Left ventricle myocardium inferior (tissue), 1 donor: ENCODE measurements around the gene CNKSR3. TPM values are rescaled to one million over a fixed set of nuclear protein-coding genes. Genes with fewer than 3 reads are reported as not detected.

Source experiments
- DNase-seq: peaks from one replicate; pipeline ENCODE4 v3.0.0-alpha.2; 2020
- H3K27ac ChIP-seq: fragments of 200-600 bp; replicated peaks from 2 replicates; pipeline ENCODE4 v1.8.0; 2021
- H3K27me3 ChIP-seq: fragments of 200-600 bp; 2 replicates; pipeline ENCODE4 v1.8.0; 2021; ENCODE audit warnings: low read depth
- H3K36me3 ChIP-seq: fragments of 200-600 bp; 2 replicates; pipeline ENCODE4 v1.8.0; 2021
- H3K4me1 ChIP-seq: fragments of 200-600 bp; 2 replicates; pipeline ENCODE4 v1.8.0; 2021
- H3K4me3 ChIP-seq: fragments of 200-600 bp; 2 replicates; pipeline ENCODE4 v1.8.0; 2021; ENCODE audit warnings: mild to moderate bottlenecking, moderate library complexity
- H3K9me3 ChIP-seq: fragments of 200-600 bp; replicated peaks from 2 replicates; pipeline ENCODE4 v1.8.0; 2021
- intact Hi-C: fragments of 100-400 bp; cut with micrococcal nuclease; formaldehyde crosslinking; loops from one replicate; pipeline ENCODE4 v1.11.0; 2022
- total RNA-seq: library from RNA; stranded (reverse); fragmentation: NEBNext Ultra II Directional; extraction: Animal tissue kit (Norgen Biotek cat#: 25700); gene quantifications from one replicate; pipeline ENCODE4 v1.2.1, GENCODE V29; 2021
- TF ChIP-seq, protein P1 (sequence below): fragments of 200-600 bp; IDR thresholded peaks from 2 replicates; pipeline ENCODE4 v1.8.0; 2021; ENCODE audit warnings: antibody characterized with exemption, mild to moderate bottlenecking, borderline replicate concordance
- donor health status: DM: no; HTN: yes; CAD: no; lungs with severe emphysema.

Gene CNKSR3
- total RNA-seq, 1 donor from 2014 or later, result 20.3 TPM

DNA sequence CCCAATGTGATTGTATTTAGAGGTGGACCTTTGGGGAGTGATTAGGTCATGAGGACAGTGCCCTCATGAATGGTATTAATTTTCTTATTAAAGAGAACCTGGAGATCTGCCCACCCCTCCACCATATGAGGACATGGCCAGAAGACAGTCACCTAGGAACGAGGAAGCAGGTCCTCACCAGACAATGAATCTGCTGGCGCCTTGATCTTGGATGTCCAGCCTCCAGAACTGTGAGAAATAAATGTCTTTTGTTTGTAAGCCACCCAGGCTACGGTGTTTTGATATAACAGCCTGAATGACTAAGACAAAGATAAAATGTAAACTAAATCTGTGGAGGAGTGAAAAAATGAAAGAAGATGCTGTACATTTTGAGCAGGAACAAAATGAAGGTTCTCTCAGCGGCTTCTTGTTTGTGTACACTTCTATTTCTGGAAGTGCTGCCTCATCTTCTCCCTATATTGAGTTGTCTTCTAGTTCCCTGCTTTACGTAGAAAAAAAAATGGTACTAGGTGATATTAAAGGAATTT is 152.4 kb downstream of the CNKSR3 start:
- Histone ChIP-seq H3K27ac (no peak overlapping the region), H3K27me3 (no peaks in the 10 kb centered on the region), H3K4me3 (no peak overlapping the region), H3K4me1 (no peaks in the 10 kb centered on the region), H3K36me3 (no peaks in the 10 kb centered on the region), H3K9me3 (no peaks in the 10 kb centered on the region)
- intact Hi-C loops, result no loop called here
- no peak for DNase-seq
- TF ChIP-seq, protein P1, sequence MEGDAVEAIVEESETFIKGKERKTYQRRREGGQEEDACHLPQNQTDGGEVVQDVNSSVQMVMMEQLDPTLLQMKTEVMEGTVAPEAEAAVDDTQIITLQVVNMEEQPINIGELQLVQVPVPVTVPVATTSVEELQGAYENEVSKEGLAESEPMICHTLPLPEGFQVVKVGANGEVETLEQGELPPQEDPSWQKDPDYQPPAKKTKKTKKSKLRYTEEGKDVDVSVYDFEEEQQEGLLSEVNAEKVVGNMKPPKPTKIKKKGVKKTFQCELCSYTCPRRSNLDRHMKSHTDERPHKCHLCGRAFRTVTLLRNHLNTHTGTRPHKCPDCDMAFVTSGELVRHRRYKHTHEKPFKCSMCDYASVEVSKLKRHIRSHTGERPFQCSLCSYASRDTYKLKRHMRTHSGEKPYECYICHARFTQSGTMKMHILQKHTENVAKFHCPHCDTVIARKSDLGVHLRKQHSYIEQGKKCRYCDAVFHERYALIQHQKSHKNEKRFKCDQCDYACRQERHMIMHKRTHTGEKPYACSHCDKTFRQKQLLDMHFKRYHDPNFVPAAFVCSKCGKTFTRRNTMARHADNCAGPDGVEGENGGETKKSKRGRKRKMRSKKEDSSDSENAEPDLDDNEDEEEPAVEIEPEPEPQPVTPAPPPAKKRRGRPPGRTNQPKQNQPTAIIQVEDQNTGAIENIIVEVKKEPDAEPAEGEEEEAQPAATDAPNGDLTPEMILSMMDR, result no peak

DNA sequence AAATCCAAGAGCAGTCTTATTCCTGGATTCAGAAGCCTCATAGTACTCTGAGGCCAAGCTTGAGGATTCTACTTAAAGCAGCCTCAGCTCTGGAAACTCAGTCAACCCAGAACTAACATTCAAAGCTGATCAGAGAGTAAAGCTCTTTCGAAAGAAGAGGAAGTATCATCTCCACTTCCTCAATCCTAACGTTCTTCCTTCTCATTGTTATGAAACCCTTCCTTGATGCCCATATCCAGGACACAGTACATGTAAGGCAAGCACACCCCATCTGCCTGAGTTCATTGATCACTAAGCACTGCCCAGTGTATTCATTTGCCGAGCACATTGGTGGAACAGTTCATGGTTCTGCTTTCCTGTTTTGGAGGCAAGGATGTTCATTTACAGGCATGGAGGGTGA is 153.8 kb downstream of the CNKSR3 start, which contains the start of gene IPCEF1:
Gene IPCEF1 (minus strand): TSS at position 114 of the 400 bp plus-strand sequence. CDS start 90,856 bp downstream, outside the sequence.
- no peaks in the 10 kb centered on the region for H3K9me3 ChIP-seq
- H3K27ac ChIP-seq, result peak within 1 kb of the TSS; percentile 36
- no peak within 1 kb of the TSS for H3K4me3 ChIP-seq
- intact Hi-C loops, result no loop called here
- no peaks in the 10 kb centered on the region for H3K27me3 ChIP-seq
- no peaks in the 10 kb centered on the region for H3K4me1 ChIP-seq
- H3K36me3 ChIP-seq, result no peaks in the 10 kb centered on the region
- DNase-seq, result no peak
- TF ChIP-seq, protein P1, result no peak

DNA sequence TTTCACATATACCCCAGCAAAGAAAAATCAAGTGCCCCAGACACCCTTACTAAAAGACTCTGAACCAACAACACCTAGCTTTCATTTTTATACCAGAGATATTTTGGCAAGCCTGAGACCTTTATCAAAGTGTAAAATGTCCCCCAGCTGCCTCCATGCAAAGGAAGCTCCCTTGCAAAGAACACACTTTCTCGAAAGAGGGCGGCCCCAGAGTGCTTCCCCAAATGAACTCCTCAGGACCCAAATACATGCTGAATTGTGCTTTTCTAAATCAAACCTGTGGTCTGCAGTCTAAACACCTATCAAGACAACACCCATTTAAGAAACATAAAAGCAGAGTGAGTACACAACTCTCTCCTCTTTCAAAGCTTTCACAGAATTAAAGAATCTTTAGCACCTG is 154.4 kb downstream of the CNKSR3 start:
- H3K4me3 ChIP-seq, result no peak overlapping the region
- intact Hi-C loops, result no loop called here
- no peaks in the 10 kb centered on the region for H3K4me1 ChIP-seq
- H3K36me3 ChIP-seq, result no peaks in the 10 kb centered on the region
- H3K27ac ChIP-seq, result peak overlapping the region; percentile 36
- no peaks in the 10 kb centered on the region for H3K9me3 ChIP-seq
- no peak for DNase-seq
- H3K27me3 ChIP-seq, result no peaks in the 10 kb centered on the region
- TF ChIP-seq, protein P1, result no peak

DNA sequence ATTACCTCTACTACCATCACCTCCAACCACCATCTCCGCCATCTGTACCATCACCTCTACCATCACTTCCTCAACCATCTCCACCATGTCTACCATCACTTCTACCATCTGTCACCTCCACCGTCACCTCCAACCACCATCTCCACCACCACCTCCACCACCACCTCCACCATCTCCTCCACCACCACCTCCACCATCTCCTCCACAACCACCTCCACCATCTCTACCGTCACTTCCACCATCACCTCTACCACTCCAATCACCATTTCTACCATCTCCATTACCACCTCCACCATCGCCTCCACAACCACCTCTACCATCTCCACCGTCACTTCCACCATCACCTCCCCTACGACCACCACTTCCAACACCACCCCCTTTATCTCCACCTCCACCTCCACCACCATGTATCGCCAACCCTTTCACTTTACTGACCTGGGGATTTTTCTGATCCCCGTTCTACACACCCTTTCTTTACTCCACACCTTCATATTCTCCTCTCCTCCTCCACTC is 156.2 kb downstream of the CNKSR3 start:
- H3K4me3 ChIP-seq, result no peak overlapping the region
- intact Hi-C loops, result no loop called here

DNA sequence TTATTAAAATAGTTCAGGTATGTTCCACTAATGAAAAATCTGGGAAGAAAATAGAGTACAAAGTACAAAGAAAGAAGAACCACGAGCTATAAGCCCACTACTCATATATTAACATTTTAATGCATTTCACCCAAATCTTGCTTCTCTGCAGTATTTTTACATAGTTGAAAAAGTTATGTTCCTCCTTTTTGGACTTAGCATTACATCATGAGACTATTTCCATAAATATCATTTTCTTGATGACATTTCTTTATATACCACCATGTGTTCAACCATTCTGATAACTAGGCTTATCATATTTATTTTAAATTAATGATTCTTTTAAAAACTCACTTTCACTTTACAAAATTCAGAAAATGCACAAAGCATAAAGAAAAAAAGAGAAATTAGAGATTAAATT is 156.9 kb downstream of the CNKSR3 start:
- Histone ChIP-seq H3K4me1 (no peaks in the 10 kb centered on the region), H3K4me3 (no peak overlapping the region), H3K9me3 (no peaks in the 10 kb centered on the region), H3K36me3 (no peaks in the 10 kb centered on the region), H3K27me3 (no peaks in the 10 kb centered on the region), H3K27ac (no peak overlapping the region)
- DNase-seq, result no peak
- TF ChIP-seq, protein P1, result no peak
- intact Hi-C loops, result no loop called here

More for the DNA sequence above, 156.2 kb downstream of the CNKSR3 start:
- H3K36me3 ChIP-seq, result no peaks in the 10 kb centered on the region
- H3K27ac ChIP-seq, result no peak overlapping the region
- no peaks in the 10 kb centered on the region for H3K27me3 ChIP-seq
- TF ChIP-seq, protein P1, result no peak
- DNase-seq, result no peak
- no peaks in the 10 kb centered on the region for H3K9me3 ChIP-seq
- no peaks in the 10 kb centered on the region for H3K4me1 ChIP-seq
